Right lobe of liver (tissue), 4 donors: Measurements from ENCODE around the gene TMPRSS15.

Experiments
- CTCF ChIP-seq, 4 donors: fragments of 200-600 bp in 3 of 4; fragments of 450-650 bp in 1 of 4; IDR thresholded peaks; one replicate each; pipeline versions ENCODE4 v1.5.1 to v1.8.0; 2016 to 2022; ENCODE audit warnings: antibody characterized with exemption in 4 of 4, mild to moderate bottlenecking in 2 of 4
- POLR2A ChIP-seq: fragments of 450-650 bp; IDR thresholded peaks from one replicate; pipeline ENCODE4 v1.6.1; 2017; ENCODE audit warnings: antibody characterized with exemption, mild to moderate bottlenecking
- donor health status: DM: no; HTN: no; CAD: no.
- donor health status: DM: no; HTN: no; CAD: no.
- donor health status: DM: no; HTN: yes; CAD: no.

- TF ChIP-seq CTCF (IDR thresholded peaks at IDR 0.05) (no peak), POLR2A (no peak)
These were observed 15.6 kb downstream of the TMPRSS15 start for GRCh38 chr21:18387994-18388393.
